VCaP (cell line): Measurements from ENCODE around the gene KIAA1671.

Source experiments
- H3K27ac ChIP-seq: fragments of 450-650 bp; 2 replicates; pipeline ENCODE4 v1.5.1; 2017
- CTCF ChIP-seq: fragments of 450-650 bp; conservative IDR thresholded peaks from 2 replicates; pipeline ENCODE4 v1.5.1; 2017; ENCODE audit warnings: mild to moderate bottlenecking, moderate library complexity

The KIAA1671 gene

GRCh38 chr22:25156736-25157135 lies 204.2 kb downstream of the KIAA1671 start:
- no peak for TF ChIP-seq CTCF
- no peak overlapping the region for H3K27ac ChIP-seq

- no peak overlapping the region for H3K27ac ChIP-seq
- no peak for TF ChIP-seq CTCF
Observed at GRCh38 chr22:25159028-25159427, 206.5 kb downstream of the KIAA1671 start.

- TF ChIP-seq CTCF = no peak
- H3K27ac ChIP-seq = no peak overlapping the region
Observed at GRCh38 chr22:25160120-25160996, 207.8 kb downstream of the KIAA1671 start.

- TF ChIP-seq CTCF = no peak
- H3K27ac ChIP-seq = no peak overlapping the region
Observed at GRCh38 chr22:25161017-25161915, 208.8 kb downstream of the KIAA1671 start.

GRCh38 chr22:25161916-25162530 lies 209.5 kb downstream of the KIAA1671 start:
- H3K27ac ChIP-seq = no peak overlapping the region
- TF ChIP-seq CTCF = no peak

GRCh38 chr22:25162561-25162960 lies 210.0 kb downstream of the KIAA1671 start:
- TF ChIP-seq CTCF = no peak
- H3K27ac ChIP-seq = no peak overlapping the region

GRCh38 chr22:25165785-25166184 lies 213.3 kb downstream of the KIAA1671 start:
- TF ChIP-seq CTCF = no peak
- H3K27ac ChIP-seq = no peak overlapping the region
